HL-60/S4 treated with phorbol 12-myristate 13-acetate at 8.2 ng/mL for 4 days and 3 days (cell line): ENCODE data around the gene ZNF341.

Source experiments
- in situ Hi-C: fragments of 300-500 bp; cut with MboI; formaldehyde crosslinking; loops from 2 replicates; pipeline ENCODE4 v1.15.0; 2022; ENCODE audit warnings: low sequenced_read_pairs

Gene ZNF341

DNA sequence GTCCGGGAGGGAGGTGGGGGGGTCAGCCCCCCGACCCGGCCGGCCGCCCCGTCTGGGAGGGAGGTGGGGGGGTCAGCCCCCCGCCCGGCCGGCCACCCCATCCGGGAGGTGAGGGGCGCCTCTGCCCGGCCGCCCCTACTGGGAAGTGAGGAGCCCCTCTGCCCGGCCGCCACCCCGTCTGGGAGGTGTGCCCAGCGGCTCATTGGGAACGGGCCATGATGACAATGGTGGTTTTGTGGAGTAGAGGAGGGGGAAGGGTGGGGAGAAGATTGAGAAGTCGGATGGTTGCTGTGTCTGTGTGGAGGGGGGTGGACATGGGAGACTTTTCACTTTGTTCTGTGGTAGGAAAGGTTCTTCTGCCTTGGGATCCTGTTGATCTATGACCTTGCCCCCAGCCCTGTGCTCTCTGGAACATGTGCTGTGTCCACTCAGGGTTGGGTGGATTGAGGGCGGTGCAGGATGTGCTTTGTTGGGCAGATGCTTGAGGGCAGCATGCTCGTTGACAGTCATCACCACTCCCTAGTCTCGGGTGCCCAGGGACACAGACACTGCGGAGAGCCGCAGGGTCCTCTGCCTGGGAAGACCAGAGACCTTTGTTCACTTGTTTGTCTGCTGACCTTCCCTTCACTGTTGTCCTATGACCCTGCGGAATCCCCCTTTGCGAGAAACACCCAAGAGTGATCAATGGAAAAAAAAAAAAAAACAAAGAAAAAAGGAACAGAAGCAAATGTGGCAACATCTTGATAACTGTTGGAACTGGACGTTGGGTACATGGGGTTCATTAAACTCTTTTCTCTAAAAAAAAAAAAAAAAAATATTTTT is 30.0 kb upstream of the ZNF341 start:
- in situ Hi-C loops, result no loop called here

DNA sequence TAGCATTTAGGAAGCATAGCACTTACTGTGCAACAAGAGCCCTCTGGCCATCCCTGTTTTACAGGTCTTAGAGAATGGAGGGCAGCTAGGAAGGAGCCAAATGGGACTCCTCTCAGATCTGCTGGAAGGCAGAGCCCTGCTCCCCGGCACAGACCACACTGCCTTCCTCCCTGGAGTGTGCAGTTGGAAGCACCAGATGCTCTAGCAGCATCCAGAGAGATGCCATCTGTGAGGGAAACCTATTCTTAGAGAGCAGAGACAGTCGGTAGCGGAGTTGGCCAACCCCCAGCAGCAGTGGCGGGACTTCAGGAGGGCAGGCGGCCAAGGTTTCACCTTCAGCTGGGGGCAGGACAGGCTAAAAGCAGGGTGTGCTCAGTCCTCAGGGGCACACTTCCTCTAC is 28.9 kb upstream of the ZNF341 start:
- in situ Hi-C loops, result no loop called here

DNA sequence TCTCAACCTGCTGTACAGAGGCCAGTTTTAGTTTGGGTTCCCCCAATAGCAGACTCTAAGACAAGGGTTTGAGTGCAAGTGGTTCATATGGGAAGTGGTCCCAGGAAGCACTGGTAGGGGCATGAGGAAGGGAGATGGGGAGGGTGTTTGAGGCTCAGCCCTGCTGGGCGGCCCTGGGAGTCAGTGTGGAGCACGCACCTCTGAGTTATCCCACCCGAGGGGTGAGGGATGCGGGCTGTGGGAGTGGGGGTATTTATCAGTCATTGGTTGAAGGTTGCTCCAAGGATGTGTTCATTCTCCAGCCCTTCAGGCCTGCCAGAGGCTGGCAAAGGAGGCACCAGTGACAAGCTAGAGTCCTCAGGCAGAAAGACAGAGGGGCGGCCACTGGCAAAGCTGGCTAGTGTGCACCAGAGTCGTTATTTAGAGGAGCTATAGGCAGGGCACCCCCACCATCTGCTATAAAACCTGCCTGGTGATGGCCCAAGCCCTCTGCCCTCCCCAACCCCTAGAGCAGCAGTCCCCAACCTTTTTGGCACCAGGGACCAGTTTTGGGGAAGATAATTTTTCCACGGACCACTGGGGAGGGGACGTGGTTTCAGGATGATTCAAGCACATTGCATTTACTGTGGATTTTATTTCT is 28.2 kb upstream of the ZNF341 start:
- in situ Hi-C loops, result no loop called here

DNA sequence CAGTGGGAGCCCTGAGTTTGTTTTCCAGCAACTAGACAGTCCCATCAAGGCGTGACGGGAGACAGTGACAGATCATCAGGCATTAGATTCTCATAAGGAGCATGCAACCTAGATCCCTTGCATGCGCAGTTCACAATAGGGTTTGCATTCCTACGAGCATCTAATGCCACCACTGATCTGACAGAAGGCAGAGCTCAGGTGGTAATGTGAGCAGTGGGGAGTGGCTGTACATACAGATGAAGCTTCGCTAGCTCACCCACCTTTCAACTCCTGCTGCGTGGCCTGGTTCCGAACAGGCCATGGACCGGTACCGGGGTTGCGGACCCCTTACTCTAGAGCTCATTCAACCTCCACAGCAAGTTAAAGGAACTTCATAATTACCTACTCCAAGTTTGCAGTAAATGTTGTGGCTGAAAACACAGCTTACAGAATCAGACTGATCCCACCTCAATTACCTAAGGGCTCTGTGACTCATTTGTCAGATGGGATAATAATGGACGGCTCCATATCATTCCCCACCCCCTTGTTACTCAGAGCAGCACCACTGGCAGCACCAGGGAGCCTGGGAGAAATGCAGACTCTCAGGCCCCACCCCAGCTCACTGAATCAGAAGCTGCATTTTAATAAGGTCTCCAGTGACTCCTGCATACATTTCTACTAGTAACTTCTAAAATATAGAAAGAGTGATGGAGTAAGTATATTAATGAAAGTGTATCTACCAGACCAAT is 27.4 kb upstream of the ZNF341 start:
- in situ Hi-C loops, result no loop called here

DNA sequence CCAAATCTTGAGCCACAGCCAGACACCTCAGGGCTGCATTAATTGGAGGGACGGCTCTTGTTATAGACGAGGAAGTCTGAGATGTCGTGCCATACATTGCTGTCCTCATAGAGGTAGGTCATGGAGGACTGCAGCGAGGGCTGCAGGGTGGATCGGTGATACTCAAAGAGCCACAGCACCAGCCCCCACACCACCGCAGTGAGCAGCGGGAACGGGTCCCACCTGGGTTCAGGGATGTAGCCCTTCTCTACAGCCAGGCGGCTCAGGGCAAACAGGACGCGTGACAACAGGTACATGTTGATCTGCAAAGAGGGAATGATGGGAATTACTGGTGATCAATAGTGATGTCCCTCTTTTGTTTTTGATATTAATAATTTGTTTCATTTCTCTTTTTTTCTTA is 24.1 kb upstream of the ZNF341 start:
- in situ Hi-C loops, result no loop called here

DNA sequence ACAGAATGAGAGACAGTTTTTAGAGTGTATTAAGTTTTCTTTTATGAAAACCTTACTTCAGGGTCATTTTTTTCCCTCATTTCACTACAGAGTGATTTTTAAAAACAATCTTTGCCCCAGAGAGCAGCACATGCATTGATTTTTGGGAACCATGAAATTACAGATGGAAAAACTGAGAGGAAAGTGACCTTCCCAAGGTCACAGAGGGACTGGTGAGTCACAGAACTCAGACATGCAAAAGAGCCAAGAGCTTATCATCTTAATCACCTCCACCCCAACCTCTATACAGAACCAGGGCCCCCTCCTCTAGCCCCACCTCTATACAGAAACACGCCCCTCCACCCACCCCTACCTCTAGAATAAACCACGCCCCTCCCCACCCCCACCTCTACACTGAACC is 22.4 kb upstream of the ZNF341 start:
- in situ Hi-C loops, result no loop called here

DNA sequence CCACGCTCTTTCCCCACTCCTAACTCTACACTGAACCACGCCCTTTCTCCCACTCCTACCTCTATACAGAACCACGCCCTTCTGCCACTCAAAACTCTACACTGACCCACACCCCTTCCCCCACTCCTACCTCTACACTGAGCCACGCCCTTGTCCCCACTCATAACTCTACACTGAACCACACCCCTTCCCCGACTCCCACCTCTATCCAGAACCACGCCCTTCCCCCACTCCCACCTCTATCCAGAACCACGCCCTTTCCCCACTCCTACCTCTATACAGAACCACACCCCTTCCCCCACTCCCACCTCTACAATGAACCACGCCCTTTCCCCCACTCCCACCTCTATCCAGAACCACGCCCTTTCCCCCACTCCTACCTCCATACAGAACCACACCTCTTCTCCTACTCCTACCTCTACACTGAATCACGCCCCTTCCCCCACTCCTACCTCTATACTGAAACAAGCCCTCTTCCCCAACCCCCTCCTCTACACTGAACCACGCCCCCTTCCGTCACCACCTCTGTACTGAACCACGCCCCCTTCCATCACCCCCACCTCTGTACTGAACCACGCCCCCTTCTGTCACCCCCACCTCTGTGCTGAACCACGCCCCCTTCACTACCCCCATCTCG is 21.8 kb upstream of the ZNF341 start:
- in situ Hi-C loops, result no loop called here

DNA sequence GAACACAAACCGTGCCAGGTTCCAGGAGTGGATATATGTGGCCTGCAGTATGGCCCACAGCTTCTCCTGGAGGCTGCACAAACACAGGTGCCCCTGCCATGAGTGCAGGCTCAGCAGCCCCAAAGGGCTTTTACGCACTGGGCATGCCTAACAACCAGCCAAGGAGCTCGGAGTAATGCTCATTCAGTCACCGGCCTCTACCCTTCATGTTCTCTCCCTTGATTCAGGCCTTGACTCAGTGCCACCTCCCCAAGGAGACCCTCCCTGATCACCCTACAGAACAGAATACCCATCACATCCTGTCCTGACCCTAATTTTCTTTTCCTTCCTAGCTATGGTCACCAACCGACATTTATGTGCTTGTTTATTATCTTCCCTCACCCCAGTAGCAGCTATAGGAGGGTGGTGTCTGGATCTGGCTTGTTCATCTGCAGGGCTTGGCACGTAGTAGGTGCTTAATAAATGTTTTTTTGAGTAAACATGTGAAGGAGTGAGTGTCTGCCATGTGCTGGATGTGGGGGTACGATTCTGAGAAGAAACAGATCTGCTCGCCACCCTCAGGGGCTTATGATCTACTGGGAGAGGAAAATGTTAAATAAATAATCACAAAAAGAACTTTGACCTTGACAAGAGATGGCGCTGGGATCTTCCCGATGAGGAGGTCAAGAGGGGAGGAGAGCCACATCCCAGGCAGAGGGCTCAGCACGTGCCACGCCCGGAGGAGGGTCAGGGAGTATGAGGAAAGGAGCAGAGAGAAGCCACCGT is 20.9 kb upstream of the ZNF341 start:
- in situ Hi-C loops, result no loop called here

DNA sequence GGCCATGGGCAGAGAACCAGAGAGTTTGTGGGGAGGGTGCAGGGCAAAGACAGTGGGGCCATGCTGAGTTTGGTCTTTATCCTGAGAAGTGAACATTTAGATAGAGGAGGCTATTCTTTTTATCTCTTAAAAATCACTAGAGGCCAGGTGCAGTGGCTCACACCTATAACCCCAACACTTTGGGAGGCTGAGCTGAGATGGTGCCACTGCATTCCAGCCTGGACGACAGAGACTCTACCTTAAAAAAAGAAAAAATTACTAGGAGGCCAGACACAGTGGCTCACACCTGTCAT is 20.4 kb upstream of the ZNF341 start:
- in situ Hi-C loops, result no loop called here

DNA sequence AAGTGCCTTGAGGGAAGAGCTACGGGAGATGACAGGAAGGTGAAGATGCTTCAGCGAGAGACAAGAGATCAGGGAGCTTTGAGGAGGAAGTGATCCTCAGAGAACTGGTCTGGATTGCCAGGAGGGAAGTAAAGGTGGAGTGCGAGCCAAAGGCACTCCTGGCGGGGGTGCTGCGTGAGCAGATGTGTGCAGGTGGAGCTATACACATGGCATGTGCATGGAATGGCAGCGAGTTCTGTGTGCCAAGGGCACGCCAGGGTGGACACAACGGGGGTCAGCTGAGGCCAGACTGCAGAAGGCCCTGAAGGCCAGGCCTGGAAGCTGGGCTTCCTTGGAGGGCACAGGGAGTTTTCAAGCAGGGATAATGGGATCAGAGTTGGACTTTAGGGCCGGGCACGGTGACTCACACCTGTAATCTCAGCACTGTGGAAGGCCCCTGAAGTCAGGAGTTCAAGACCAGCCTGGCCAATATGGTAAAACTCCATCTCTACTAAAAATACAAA is 17.9 kb upstream of the ZNF341 start:
- in situ Hi-C loops, result no loop called here

DNA sequence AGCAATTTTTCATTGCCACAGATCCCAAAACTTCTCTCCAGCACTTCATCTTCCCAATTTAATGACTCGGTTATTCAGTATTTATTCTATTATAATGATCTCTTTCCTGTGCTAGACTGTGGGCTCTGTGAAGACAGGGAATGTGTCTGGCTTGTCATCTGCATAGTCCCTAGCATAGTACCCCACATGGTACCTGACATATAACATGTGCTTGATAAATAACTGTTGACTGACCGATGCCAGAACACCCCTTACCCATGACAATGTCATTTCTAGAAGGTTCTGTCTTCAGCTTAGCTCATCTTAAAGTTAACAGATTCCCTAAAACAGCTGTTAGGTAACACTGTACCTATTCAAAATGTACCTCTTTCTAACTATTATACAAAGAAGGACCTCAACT is 15.3 kb upstream of the ZNF341 start:
- in situ Hi-C loops, result no loop called here

DNA sequence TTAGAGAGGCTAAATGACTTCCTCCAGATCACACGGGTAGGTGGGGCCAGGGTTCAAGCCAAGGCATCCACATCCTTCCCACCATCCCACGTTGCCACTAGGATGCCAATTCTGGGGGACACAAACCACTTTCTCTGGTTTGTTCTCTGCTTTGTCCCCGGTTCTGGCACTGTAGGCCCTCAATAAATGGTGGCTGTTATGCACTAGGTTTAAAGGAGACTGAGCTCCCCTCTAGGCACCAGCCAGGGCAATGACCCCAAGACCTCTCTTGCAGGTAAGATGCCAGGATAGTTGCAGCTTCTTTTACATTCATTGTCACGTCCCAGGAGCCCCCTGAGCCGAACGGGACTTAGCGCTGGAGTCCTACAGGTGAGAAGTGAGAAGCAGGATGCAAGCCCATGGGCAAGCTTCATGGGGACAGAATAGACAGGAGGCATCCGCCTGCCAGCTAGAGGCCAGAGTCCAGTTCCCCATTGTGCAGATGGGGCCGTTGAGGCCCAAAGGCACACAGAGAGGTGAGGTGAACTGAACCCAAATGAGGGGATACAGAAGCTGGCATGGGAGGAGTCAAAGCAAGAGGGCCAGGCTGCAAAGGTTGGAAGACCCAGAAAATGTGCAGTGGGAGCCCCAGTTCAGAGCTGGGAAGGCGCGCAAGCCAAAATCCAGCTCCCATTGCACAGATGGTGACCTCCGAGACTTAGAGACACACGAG is 12.4 kb upstream of the ZNF341 start:
- in situ Hi-C loops, result no loop called here

DNA sequence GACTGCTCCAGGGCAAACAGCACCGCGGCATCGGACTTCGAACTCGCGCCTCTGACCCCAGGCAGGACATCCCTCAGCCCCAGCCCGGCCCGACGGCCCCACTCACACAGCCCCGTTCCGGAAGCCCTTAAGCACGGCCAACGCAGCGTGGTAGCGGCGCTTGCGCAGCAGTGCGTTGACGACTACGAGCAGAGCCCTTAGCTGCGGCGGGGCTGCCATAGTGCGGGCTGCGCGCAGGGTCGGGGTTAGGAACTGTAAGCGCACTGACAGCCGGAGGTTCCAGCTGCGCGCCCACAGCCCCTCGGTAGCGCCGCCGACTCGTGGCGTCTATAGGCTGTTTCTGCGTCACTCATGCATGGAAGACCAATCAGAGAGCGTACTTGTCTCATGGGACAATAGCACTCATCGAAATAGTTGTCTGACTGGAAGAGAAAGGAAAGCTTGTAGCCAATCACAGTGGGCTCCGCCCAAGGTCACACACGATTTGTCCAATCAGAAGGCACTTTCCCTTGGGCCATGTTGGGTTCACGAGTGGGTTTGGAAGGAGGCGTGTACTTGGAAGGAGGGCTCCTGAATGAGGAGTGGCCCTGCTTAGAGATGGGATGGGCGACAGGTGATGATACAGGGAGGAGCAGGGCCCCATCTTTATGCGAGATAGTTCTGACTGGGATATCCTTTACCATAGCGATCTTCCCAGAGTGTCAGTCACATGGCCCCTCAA is 11.6 kb upstream of the ZNF341 start, which contains the start of gene PXMP4:
Gene PXMP4 (minus strand): TSS at position 322 of the 721 bp plus-strand sequence. CDS start 103 bp downstream, at position 219.
- in situ Hi-C loops, result no loop called here

DNA sequence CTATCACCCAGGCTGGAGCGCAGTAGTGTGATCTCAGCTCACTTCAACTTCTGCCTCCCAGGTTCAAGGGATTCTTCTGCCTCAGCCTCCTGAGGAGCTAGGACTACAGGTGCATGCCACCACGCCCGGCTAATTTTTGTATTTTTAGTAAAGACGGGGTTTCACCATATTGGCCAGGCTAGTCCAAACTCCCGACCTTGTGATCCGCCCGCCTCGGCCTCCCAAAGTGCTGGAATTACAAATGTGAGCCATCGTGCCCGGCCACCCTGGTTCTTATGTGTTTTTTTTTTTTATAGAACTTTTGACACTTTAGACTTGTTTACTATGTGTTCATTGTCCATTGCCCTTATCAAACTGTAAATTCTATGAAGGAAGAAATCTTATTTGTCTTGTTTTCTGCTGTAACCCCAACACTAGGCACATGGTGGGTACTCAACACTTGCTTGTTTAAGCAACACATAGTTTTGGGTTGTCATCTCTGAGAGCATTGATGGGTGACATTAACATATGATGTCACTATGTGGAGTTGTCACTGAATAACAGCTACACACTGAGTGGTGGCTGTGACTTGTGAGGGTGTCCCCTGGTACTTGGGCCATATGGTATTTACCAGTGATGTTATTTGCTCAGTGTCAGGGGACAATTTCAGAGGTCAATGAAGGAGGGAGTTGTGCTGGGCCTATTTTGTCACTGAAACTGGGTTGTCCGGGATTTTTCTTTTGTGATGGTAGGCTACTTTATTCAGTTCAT is 10.2 kb upstream of the ZNF341 start:
- in situ Hi-C loops, result no loop called here

DNA sequence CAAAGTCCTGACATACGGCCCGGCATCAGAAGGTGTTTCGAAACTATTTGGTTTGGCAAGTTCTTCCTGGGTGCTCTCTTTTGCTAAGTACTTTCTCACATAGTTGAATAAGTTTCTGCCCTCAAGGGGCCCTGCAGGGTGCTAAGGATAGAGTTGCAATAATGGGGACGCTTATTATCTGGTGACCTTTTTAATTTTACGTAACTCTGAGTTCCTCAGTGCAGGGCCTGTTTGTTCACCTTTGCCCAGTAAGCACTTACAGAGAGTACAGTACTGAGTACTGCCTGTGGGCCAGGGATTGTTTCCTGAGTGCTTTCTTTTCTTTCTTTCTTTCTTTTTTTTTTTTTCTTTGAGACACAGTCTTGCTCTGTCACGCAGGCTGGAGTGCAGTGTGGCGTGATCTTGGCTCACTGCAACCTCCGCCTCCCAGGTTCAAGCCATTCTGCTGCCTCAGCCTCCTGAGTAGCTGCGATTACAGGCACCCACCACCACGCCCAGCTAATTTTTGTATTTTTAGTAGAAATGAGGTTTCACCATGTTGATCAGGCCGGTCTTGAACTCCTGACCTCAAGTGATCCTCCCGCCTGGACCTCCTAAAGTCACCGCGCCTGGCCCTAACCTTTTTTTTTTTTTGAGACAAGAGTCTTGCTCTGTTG is 7.2 kb upstream of the ZNF341 start:
- in situ Hi-C loops, result no loop called here

DNA sequence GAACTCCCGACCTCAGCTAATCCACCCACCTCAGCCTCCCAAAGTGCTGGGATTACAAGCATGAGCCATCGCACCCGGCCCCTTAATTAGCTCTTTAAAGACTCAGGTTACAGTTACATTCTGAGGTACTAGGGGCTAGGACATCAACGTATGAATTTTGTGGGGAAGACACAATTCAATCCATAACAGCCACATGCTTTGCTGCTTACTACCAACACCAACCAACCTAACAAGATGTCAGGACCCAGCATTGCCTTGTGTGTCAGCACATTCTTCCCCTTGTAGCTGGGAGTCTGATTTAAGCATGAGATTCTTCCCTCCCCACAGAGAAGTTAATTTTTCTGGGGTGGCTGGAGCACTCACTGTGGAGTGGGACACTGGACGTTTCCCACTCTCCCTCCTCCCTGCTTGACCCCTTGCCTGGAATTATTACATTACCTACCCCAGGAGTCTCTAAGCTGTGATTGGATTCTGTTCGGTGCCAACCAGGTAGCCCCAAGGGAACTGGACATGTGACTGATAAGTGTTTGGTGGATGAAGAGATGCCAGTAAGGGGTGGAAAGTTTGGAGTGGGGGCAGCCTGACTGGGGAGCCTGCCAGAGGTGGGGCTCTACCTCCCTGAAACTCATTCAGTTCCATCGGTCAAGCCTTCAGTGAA is 6.1 kb upstream of the ZNF341 start:
- in situ Hi-C loops, result no loop called here

DNA sequence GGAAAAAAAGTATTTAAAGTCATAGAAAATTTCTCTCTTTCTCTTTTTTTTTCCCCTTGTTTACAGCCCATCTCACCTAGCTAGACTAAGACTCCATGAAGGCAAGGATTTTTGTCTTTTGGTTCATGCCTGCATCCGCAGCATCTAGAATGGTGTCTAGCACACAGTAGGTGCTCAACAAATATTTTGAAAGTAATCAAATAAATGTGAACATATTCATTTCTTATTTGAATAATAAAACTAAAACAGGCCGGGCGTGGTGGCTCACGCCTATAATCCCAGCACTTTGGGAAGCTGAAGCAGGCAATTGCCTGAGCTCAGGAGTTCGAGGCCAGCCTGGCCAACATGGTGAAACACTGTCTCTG is 4.7 kb upstream of the ZNF341 start:
- in situ Hi-C loops, result no loop called here

DNA sequence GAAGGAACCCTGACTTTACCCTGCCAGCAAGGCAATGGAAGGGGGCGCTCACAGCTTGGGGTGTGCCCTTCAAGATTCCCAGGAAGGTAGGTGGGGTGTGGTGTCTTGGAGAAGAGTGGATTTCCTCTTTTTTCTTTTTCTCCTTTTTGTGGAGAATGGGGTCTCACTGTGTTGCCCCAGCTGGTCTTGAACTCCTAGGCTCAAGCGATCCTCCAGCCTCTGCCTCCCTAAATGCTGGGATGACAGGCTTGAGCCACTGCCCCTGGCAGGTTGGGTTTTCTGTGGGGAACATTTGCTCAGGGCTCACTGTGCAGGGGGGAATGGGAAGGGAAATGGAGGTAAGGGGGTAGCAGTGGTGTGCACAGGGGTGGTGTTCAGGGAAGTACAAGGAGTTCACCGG is 4.0 kb upstream of the ZNF341 start:
- in situ Hi-C loops, result no loop called here
